ENCODE results near the gene MTMR3.

DNA sequence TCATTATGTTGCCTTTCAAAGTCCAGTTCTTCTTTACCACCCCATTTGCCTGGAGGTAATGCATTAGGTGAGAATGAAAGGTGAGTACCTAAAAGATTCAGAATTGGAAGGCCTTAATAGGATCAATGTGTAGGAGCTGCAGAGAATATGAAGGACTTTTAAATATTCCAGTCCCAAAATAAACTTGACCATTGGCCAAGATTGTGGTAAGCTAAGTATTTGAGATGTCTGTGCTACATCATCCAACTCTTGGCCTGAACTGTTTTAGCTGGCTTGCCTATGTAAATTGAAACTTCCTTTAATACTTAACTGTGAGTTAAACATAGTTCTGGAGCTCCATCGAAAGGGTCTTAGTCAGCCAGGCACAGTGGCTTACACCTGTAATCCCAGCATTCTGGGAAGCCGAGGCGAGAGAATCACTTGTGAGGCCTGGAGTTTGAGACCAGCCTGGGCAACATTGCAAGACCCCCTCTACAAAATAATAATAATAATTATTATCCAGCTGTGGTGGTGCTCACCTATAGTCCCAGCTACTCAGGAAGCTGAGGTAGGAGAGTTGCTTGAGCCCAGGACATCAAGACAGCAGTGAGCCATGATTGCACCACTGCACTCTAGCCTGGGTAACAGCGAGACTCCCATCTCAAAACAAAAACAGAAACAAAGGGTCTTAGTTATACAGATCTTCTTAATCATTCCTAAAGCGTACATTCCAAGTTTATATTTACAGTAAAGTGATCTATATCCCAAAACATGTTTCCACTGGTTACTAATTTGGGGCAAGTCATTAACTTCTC lies 29.8 kb downstream of the MTMR3 start:
- TF ChIP-seq POLR2A (IDR thresholded peaks at IDR 0.05; ENCODE audit: low read depth) (no peak), POLR2AphosphoS5 (IDR thresholded peaks at IDR 0.05) (no peak), CTCF (IDR thresholded peaks at IDR 0.05) (no peak)

Measured in esophagus muscularis mucosa (tissue), 3 donors.